Type B pancreatic cell (in vitro differentiated cells): ENCODE results near the gene ANKRD33B. TPM values are rescaled to one million over a fixed set of nuclear protein-coding genes. Genes with fewer than 3 reads are reported as not detected.

Experiments
- DNase-seq: peaks from one replicate; pipeline ENCODE4 v3.0.0; 2021; ENCODE audit warnings: mixed read lengths; ENCODE audit not compliant: unreplicated experiment; ENCODE audit errors: extremely low spot score
- H3K27ac Mint-ChIP-seq: 2 replicates; pipeline ENCODE4 v1.8.0; 2021; ENCODE audit warnings: mild to moderate bottlenecking, mixed read lengths
- H3K27me3 Mint-ChIP-seq: 2 replicates; pipeline ENCODE4 v1.8.0; 2021; ENCODE audit warnings: mixed read lengths
- H3K36me3 Mint-ChIP-seq: 2 replicates; pipeline ENCODE4 v1.8.0; 2021; ENCODE audit warnings: mixed read lengths
- H3K4me1 Mint-ChIP-seq: one replicate; pipeline ENCODE4 v1.8.0; 2021; ENCODE audit warnings: mixed read lengths; ENCODE audit not compliant: unreplicated experiment
- H3K4me3 Mint-ChIP-seq: 2 replicates; pipeline ENCODE4 v1.8.0; 2021; ENCODE audit warnings: mild to moderate bottlenecking, mixed read lengths
- H3K9me3 Mint-ChIP-seq: 2 replicates; pipeline ENCODE4 v1.8.0; 2021; ENCODE audit warnings: mixed read lengths
- total RNA-seq: library from RNA; stranded (reverse); gene quantifications from 2 replicates; pipeline ENCODE4 v1.2.1, GENCODE V29; 2021; ENCODE audit warnings: low replicate concordance
- TF ChIP-seq, protein P1 (sequence below): fragments of 200-600 bp; sonication (generic); conservative IDR thresholded peaks from 2 replicates; pipeline ENCODE4 v1.5.0; 2021; ENCODE audit warnings: antibody characterized with exemption, mild to moderate bottlenecking

Gene ANKRD33B
- total RNA-seq, 1 donor from 2014 or later, result 3.4 TPM

DNA sequence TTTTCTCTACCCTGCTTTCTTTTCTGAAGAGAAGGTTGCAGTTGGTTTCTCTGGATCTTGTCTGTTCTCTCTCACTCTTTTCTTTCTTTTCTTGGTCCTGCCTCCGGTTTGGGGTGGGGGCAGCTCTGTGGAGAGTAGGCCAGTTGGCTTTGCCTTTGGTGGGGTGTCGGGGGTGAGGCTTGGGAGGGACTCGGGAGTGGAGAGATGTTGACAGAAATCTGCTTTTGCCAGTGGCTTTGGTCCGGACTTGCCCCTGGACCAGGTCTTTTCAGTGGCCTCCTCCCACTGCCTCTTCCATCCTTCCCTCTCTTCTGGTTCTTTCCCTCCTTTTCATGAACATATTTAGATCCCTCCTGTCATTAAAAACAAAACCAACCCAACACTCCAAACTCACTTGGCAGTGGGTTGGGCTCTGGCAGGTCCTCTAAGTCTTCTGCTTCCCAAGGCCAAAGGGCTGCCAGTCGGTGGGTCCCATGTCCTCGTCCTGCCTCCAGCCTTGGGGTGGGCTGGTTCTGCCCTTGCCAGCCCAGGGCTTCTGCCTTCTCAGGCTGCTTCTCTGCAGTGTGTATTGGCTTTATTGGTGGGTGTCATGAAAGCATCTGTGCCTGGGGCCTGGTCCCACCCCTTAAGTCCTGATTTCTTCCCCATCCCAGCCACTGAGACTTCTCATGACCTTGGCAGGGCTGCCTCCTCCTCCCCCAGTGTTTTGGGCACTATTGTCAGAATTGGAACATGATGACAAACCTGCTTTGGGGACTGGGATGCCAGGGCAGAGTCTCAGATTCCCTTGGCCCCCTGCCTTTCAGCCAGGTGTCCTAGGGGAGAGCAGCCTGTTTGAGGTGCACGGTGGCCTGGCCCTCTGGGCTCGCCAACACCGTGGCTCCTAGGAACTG is 16.9 kb downstream of the ANKRD33B start:
- Mint-ChIP-seq H3K4me3 (no peak overlapping the region), H3K9me3 (no peaks in the 10 kb centered on the region), H3K36me3 (no peaks in the 10 kb centered on the region), H3K4me1 (peaks cover 19% of the 10 kb centered on the region), H3K27me3 (no peaks in the 10 kb centered on the region), H3K27ac (no peak overlapping the region)
- no peak for DNase-seq
- TF ChIP-seq, protein P1, sequence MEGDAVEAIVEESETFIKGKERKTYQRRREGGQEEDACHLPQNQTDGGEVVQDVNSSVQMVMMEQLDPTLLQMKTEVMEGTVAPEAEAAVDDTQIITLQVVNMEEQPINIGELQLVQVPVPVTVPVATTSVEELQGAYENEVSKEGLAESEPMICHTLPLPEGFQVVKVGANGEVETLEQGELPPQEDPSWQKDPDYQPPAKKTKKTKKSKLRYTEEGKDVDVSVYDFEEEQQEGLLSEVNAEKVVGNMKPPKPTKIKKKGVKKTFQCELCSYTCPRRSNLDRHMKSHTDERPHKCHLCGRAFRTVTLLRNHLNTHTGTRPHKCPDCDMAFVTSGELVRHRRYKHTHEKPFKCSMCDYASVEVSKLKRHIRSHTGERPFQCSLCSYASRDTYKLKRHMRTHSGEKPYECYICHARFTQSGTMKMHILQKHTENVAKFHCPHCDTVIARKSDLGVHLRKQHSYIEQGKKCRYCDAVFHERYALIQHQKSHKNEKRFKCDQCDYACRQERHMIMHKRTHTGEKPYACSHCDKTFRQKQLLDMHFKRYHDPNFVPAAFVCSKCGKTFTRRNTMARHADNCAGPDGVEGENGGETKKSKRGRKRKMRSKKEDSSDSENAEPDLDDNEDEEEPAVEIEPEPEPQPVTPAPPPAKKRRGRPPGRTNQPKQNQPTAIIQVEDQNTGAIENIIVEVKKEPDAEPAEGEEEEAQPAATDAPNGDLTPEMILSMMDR, result no peak

GRCh38 chr5:10581424-10581748 is 17.5 kb downstream of the ANKRD33B start:
- no peaks in the 10 kb centered on the region for H3K36me3 Mint-ChIP-seq
- H3K4me3 Mint-ChIP-seq, result no peak overlapping the region
- no peaks in the 10 kb centered on the region for H3K27me3 Mint-ChIP-seq
- H3K9me3 Mint-ChIP-seq, result no peaks in the 10 kb centered on the region
- no peak for DNase-seq
- TF ChIP-seq, protein P1, result no peak
- H3K27ac Mint-ChIP-seq, result no peak overlapping the region
- H3K4me1 Mint-ChIP-seq, result peaks cover 19% of the 10 kb centered on the region

DNA sequence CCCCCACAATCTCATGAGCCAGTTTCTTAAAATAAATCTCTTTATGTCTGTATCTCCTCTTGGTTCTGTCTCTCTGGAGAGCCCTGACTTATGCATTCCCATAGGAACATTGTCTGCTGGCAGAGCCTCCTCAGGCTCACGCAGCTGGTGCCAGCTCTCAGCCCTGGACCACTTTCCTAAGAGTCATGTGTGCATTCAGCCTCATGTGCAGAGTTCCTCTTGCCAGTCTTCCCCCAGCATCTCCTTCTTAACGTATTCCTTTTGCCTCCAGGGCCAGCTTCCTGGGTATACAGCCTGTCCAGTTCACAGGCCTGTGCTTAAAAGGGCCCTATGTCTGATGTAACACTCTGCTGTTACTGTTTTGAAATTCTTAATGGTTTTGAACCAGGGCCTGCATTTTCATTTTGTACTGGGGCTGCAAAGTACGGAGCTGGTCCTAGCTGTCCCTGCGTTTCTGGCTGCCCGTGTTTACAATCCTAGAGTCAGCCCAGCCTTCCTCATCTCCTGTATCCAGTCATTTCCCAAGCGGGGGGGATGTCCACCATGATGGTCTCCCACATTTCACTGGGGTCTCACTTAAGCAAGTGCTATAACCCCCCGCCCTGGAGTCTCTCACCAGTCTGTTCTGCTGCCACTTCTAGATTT is 18.1 kb downstream of the ANKRD33B start:
- Mint-ChIP-seq H3K27ac (no peak overlapping the region), H3K4me3 (no peak overlapping the region), H3K27me3 (no peaks in the 10 kb centered on the region), H3K36me3 (no peaks in the 10 kb centered on the region), H3K9me3 (no peaks in the 10 kb centered on the region), H3K4me1 (peaks cover 19% of the 10 kb centered on the region)
- TF ChIP-seq, protein P1, result no peak
- no peak for DNase-seq

- no peaks in the 10 kb centered on the region for H3K36me3 Mint-ChIP-seq
- no peaks in the 10 kb centered on the region for H3K9me3 Mint-ChIP-seq
- H3K4me3 Mint-ChIP-seq, result no peak overlapping the region
- TF ChIP-seq, protein P1, result no peak
- H3K27ac Mint-ChIP-seq, result no peak overlapping the region
- peaks cover 19% of the 10 kb centered on the region for H3K4me1 Mint-ChIP-seq
- H3K27me3 Mint-ChIP-seq, result no peaks in the 10 kb centered on the region
- DNase-seq, result no peak
Measured at GRCh38 chr5:10582512-10582897, 18.6 kb downstream of the ANKRD33B start.

GRCh38 chr5:10583663-10584572 is 20.0 kb downstream of the ANKRD33B start:
- no peaks in the 10 kb centered on the region for H3K36me3 Mint-ChIP-seq
- H3K4me1 Mint-ChIP-seq, result peaks cover 15% of the 10 kb centered on the region
- H3K27me3 Mint-ChIP-seq, result no peaks in the 10 kb centered on the region
- TF ChIP-seq, protein P1, result no peak
- DNase-seq, result no peak
- no peak overlapping the region for H3K4me3 Mint-ChIP-seq
- H3K27ac Mint-ChIP-seq, result no peak overlapping the region
- no peaks in the 10 kb centered on the region for H3K9me3 Mint-ChIP-seq
